Measurements from ENCODE around the gene ENOX1.
"Not testable (repeated sequence)": the region's sequence is repeated elsewhere in the genome, so short reads cannot be mapped to it uniquely, and the experiment has no call there.

Gene ENOX1

DNA sequence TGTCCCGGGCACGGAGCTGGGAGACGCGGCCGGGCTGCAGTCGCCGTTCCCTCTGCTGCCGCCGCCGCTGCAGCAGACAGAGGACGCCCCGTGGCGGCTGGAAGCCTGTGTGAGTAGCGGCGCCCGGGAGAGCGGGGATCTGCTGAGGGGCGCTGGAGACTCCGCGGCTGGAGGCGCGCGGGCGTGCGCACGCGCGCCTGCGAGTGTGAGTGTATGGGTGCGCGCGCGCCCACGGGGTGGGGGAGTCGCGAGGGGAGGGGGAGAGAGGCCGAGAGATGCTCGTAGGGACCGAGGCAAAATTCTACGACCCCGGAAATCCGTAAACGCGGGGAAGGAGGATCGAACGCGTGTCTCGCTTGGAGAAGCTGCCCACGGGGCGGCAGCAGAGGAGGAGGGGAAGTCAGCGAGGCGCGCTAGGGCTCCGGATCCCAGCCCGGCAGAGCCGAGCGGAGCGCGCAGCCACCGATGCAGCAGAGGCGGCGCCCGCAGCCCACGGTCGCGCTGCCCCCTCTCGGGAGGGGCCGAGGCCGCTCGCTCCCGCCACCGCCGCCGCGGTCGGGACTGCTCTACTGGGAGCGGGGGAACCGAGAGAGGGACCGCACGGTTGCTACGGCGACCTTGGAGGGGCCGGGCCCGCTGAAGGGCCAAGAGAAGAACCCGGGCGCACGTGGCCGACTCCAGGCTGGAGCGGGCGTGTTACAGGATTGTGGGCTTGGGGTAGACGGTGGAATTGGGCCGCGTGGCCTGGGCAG lies at the start of gene ENOX1:
Gene ENOX1, minus strand, starts transcription at position 207 of the 752 bp plus-strand sequence.
- DNase-seq (ENCODE audit: low read depth) = no peak

DNA sequence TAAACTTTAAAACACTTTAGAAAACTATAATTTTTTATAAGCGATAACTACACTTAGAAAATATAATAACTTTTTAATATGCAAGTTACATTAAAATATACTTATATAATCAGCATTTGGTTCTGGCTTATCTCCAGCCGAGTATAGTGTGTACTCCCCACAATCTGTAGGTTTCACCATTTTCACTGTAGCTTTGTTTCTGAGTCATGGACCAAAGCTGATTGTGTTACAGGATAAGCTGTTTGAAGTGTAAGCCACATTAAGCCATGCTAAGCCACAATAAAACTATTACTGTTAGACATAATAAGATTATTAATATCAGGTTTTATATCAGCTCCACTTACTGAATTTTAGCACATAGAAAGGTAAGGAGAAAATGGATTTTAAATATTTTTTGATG lies 48.9 kb upstream of the ENOX1 start:
- no peak for DNase-seq (ENCODE audit: low read depth)

DNA sequence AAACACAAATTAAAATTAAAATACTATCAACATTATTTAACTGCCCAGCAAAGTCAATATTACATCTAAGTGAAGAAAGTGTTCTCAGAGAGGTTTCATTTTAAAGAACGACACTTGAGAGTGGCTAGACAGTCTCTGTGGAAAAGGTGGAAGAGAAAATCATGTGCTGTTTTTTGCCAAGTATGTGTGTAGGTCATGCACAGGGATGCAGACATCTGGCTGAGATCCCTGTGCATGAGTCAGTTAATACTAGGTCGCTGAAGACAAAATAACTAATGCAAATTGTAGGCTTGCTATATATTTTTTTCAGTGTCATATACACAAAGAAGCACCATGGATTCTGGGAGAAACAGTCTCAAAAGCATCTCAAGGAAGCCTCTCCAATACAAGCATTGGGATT lies 44.3 kb upstream of the ENOX1 start:
- no peak for DNase-seq (ENCODE audit: low read depth)

DNA sequence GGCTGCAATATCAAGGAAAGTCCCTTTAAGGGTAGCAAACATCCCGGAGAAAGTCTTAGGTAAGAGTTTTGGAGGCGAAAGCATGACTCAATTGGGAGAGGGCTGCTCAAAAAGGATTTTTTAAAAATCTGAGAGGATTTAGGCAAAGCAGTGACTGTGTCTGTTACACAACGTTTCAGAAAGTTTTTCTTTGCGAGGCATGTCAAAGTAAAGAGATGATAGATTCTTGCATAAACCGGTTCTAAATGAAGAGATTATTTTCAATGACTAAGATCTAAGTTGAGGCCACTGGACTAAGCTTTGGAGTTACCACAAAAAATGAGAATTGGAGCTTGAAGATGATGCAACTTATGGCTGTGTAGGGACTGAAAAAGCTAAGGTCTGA lies 43.7 kb upstream of the ENOX1 start:
- DNase-seq (ENCODE audit: low read depth) = no peak

DNA sequence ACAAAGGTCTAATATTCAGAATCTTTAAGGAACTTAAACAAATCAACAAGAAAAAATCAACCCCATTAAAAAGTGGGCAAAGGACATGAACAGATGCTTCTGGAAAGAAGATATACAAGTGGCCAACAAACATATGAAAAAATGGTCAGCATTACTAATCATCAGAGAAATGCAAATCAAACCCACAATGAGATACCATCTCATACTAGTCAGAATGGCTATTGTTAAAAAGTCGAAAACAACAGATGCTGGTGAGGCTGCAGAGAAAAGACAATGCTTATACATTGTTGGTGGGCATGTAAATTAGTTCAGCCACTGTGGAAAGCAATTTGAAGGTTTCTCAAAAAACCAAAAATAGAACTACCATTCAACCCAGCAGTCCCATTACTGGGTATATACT lies 37.9 kb upstream of the ENOX1 start:
- not testable (repeated sequence) for DNase-seq (ENCODE audit: low read depth)

DNA sequence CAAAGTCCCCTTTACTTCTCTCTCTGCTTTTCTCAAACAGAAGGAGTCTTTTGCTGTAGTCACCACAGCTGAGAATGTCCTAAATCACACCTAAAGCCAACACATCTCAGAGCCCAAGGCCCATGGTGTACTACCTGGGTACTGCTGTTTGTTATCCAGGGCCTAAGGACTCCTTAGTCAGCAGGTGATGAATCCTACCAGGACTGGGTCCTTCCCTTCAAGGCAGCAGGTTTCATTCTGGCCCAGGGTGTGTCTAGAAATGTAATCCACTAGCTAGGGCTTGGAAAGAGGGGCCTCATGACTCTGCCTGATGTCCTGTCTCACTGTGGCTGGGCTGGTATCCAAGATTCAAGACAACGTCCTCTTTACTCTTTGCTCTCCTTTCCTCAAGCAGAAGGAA lies 36.2 kb upstream of the ENOX1 start:
- DNase-seq (ENCODE audit: low read depth) = no peak

DNA sequence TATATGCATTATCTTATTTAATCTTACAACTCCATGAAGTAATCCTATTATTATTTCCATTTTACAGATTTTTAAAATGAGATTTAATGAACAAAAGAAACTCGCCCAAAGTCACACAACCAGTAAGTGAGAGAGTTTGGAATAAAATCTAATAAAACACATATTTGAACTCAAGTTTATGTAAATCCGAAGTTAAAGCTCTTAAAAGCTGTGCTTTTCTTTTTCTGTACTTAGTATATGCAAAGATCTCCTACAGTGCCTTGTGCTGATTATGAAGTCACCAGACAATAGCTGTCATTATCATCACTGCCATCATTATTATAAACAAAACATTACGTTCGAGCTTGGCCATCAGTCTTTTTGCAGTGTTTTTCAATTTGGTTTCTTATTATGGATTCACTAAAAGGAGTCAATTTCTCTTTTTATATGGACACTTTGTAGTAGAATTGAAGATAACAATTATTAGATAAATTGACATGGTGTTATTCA lies 29.7 kb upstream of the ENOX1 start:
- no peak for DNase-seq (ENCODE audit: low read depth)

DNA sequence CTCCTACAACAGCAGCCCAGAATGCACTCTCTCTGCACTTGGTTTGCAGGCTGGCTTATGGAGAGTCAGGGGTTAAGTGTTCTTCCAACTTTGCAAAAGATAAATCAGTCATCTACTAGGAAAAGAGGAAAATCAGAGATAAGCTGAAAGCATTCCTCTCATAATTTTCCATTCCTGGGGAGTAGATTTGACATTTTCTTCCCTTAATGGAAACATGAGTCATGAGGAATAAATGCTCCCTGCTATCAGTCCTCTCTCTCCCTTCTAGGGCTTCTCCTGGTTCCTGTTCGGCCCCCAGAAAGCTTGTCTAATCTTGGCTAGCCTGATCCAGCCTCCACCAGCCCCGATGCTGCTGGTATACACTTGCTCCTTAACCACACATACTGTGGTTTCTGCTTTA lies 28.4 kb upstream of the ENOX1 start:
- DNase-seq (ENCODE audit: low read depth) = no peak

DNA sequence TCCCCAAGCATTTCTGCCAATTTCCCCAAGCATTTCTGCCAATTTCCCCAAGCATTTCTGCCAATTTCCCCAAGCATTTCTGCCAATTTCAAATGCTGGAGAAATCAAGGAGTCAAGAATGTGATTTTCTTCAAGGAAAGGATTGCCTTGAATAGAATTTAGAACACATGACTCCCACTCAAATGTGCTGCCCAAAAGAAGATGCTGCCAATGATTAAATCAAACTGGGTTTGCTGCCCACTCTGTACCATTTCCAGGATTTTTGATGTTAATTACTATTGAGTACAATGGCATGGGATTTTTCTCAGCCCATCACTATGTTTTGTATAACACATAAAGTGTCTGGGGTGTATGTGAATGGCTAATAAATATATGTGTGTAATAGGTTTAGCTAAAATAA lies 21.9 kb upstream of the ENOX1 start:
- DNase-seq (ENCODE audit: low read depth) = no peak

DNA sequence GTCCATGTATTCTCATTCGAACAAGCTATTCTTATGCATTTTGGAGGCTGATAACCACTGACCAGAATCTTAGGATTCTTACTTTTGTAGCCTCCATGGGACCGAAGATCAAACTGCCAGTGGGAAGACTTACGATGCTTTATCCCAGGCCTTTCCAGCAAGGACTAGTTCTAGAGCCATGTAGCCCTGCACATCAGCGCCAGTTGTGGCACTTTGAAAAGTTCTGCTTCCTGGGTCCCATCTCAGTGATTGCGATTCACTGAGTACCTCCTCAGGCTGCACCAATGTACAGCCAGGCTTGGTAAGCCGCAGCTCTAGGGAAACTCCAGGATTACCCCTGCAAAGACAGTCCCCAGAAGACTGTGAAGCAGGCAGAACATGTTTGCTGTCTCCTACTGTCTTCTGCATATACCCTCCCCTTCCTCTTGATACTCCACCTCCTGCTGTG lies 18.9 kb upstream of the ENOX1 start:
- DNase-seq (ENCODE audit: low read depth) = no peak

DNA sequence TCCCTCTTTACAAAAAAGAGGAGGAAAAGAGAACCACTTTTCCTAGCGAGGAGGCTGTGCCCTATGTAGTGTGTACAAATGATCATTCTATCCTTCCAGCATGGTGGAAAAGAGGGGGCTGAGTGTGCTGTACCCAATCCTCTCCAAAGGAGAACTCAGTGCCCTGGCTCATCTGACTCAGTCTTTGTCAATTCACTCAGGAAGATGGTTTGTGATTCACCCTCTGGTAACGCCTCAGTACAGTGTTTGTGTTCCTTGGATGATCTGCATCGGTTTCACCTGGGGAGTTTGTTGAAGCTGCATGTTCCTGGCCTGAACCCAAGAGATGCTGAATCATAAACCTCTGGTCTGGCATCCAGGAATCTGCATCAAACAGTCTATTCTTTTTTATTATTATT lies 18.3 kb upstream of the ENOX1 start:
- DNase-seq (ENCODE audit: low read depth) = no peak

DNA sequence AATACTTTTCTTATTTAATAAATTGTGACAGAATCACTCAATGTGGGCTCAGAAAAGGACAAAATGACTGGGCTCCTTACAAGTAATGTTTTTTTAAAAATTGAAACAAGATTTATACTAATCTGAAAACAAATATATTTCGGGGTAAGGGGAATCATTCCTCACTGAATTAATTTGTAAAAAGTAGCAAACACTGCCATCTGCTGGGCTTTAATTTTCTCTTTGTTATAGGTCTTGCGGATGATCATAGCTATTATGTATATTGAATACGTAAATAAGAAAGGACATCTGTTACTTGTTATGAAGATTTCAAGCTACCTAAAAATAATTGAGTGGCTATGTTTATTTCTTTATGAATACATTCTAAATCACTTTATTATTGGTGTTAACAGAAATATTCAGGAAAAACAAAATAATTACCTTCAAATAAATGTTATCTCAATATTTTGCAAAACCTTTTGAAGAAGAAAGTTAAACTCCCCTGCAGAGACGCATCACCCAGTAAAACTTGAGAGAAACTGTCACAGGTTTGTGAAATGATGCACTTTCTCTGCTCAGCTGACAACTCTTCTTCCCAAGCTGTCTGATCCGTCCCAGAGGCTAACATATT lies 17.8 kb upstream of the ENOX1 start:
- DNase-seq (ENCODE audit: low read depth) = no peak

DNA sequence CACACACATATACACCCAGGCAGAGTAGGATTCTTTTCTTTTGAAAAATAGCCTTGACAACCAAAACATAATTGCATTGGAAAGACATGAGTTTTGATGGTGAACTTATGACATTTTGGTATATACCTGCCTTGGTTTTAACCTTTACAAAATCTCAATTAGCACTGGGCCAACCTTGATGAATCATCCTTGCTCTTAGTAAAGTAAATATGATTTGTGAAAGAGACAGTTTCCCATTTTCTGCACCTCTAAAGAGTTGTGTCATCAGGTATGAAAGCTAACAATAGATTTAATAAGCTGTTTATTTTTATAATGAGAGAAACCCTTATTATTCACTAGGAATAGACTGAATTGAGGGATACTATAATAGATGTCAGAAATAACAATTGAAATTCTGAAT lies 15.7 kb upstream of the ENOX1 start:
- no peak for DNase-seq (ENCODE audit: low read depth)

DNA sequence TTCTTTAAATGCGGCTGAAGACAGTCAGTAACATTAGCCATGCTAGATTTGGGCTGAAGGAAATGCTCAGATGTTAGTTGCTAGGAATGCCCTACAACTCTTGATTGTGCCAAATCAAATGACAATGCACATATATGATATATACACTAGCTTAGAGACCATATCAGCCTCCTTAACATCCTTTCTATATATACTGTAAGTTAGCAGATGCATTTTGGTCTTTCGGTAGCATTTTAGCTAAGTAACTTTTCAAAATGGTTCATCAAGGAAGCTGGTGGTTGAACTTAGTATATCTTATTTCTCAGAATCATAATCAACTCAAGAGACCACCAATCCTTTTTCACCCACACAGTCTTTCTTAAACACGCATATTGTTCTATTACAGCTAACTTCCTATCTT lies 14.1 kb upstream of the ENOX1 start:
- DNase-seq (ENCODE audit: low read depth) = no peak

DNA sequence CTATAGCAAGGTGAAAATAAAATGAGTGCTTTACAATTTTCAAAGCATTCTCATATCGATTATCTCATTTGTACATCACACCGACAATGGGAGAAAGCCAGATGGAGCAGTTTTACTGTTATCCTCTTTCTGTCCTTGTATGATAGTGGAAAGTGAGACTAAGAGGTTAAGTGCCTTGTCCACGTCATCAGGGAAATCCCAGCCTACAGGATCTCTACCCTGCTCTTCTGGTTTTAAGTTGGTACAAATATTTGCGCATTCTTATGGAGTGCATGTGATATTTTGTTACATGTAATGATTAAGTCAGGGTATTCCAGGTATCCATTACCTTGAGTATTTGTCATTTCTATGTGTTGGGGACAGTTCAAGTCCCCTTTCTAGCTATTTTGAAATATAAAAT lies 12.4 kb upstream of the ENOX1 start:
- no peak for DNase-seq (ENCODE audit: low read depth)

DNA sequence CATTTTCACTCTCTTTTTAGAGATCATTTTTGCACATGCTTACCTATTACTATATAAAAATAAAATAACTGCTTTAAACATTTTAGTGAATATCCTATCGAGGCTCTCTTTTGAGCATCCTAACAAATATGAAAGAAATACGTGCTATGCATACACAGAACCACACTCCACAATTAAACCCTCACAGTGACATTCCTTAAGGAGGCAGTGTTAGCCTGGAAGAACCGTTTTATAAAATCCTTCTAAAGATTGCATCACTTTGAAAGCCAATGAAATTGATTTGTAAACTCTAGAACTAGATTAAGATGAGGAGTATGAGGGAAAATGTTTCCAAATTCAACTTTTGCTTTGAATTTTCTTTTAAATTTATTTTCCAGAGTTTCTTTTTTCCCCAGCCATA lies 11.1 kb upstream of the ENOX1 start:
- no peak for DNase-seq (ENCODE audit: low read depth)

DNA sequence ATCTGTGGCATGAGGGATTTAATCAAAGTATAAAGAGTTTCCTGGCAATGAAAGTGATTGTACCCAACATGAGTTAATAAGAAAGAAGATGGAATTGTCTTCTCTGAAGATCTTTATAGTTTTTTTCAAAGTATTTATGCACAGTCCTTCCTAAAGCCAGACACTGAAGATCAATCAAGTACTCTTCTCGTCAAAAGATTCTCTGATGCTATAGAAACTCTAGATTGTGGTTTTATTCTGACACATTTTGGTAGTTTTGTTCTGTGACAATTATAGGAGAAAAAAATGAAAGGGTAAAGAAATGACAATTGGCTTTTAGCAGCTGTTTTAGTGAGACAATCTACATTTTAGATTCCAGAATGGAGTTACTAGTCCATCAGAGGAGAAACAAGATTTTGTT lies 10.4 kb upstream of the ENOX1 start:
- DNase-seq (ENCODE audit: low read depth) = no peak

DNA sequence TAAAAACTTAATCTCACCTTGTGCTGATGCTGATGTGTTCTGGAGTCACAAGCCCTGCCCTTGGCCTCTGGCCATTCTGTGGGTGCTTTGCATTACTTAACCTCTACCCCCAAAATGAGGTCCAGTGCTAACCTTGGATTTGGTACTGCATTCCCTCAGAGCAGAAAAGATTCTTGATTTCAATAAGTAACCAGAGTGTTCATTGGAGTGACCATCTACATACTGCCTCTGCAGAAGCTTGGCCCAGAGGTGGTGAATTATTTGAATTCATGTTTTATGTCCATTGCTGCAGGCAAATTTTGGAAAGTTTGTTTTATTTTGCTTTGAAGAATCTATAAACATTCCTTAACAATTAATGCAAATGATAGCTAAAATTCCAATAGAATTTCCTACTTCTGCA lies 7.6 kb upstream of the ENOX1 start:
- DNase-seq (ENCODE audit: low read depth) = no peak

DNA sequence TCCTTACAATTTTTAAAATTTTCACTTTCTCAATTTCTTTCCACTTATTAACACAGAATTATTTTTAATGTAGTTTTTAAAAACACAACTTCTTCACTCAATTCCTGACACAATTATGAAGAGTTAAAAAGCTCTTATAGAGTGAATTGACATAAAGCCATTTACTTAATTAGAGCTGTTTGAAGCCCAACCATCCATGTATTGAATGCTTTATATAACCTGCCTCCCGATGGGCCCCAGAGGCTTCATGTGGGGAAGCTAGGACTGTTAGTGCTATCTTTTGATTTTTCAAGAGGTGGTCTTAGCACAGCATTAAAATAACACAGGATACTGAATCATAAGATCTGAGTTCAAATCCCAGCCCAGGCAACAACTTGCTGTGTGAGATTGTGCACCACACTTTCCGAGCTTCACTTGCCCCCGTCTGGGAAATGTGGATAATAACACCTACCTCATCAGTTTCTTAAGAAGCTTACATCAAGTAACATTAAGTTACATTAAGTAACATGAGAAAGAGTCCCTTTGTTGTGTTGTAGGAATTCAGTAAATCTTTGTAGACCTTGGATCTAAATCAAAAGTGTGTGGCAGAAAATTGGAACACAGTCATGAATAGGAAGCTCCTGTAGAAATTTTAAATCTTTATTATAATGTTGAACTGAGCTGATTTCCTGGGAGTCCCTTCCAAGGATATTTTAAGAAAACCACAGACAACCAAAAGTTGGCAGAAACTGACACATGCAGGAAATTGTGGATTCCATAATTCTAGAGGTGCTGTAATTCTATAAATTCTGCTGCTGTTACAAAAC lies 5.5 kb upstream of the ENOX1 start:
- DNase-seq (ENCODE audit: low read depth) = no peak

DNA sequence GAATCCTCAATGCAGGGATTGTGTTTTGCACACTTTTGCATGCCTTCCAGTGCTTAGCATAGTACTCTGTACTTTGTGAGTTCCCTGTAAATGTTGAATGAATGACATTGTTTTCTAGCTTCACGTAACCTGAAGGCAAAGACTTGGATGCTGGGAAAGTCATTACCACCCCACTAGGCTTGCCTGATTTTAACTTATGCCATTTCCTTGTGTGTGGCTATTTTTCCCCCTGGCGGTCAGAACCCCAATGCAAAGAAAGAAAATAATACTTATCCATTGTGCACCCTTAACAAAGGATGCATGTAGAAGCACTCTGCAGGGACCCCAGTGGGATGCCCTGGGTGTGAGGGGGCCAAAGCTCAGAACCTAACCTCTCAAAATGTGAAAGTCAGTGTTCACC lies 1.2 kb upstream of the ENOX1 start:
- DNase-seq (ENCODE audit: low read depth) = no peak

DNA sequence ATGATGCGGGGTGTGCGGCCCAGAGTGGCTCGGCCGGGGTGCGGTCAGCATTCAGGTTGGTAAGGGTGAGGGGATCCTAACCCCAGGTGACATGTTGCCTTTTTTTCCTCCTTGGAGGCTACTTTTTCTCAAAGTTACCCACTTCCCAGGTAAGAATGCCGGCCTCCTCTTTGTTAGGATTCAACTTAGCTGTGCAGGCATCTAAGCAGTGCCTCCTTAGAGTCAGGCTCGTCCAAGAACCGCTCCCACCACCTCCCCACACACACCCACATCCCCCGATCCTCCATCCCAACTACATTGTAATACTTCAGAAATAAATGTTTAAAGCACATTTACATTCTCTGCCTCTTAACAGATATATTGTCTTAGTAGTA lies 733 bp upstream of the ENOX1 start:
- no peak for DNase-seq (ENCODE audit: low read depth)

DNA sequence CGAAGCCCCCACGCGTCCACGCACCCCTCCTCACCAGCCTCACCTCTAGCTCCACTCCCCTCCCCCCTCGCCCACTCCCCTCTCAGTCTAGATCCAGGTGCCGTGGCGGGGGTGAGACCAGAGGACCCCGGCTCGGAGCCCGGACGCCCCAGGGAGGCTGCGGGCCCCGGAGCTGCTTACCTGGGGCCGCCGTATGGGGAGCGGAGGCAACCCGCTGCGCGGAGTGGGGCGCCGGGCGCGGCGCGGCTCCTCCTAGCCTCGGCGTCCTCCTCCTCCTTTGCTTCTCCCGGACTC lies 353 bp downstream of the ENOX1 start:
- no peak for DNase-seq (ENCODE audit: low read depth)
